Upper lobe of left lung (tissue), 6 donors: ENCODE measurements around the gene NCF4. TPM values are rescaled to one million over a fixed set of nuclear protein-coding genes. Genes with fewer than 3 reads are reported as not detected.

ENCODE experiments used
- ATAC-seq, 2 donors: fragments of 200-7000 bp; cut with Tn5 transposase; one replicate each; pipeline ENCODE4 v1.9.1; 2022; ENCODE audit warnings: mild to moderate bottlenecking in 2 of 2, moderate library complexity in 2 of 2; ENCODE audit not compliant: low FRiP score in 2 of 2
- DNase-seq, 2 donors: peaks; one replicate each; pipeline ENCODE4 v3.0.0-alpha.2; 2019 to 2020
- H3K27ac ChIP-seq, 4 donors: fragments of 200-600 bp; sonication (generic); one replicate each; pipeline ENCODE4 v1.5.1; 2016 to 2019
- H3K27me3 ChIP-seq, 4 donors: fragments of 200-600 bp; sonication (generic); one replicate each; pipeline ENCODE4 v1.5.1; 2017 to 2019
- H3K36me3 ChIP-seq, 4 donors: fragments of 200-600 bp; sonication (generic); one replicate each; pipeline ENCODE4 v1.5.1; 2016 to 2019
- H3K4me1 ChIP-seq, 4 donors: fragments of 200-600 bp; sonication (generic); one replicate each; pipeline ENCODE4 v1.5.1; 2018 to 2019
- H3K4me3 ChIP-seq, 4 donors: fragments of 200-600 bp; sonication (generic); one replicate each; pipeline ENCODE4 v1.5.1; 2017 to 2019; ENCODE audit warnings: mild to moderate bottlenecking in 2 of 4, moderate library complexity in 1 of 4
- H3K9me3 ChIP-seq, 4 donors: fragments of 200-600 bp; sonication (generic); one replicate each; pipeline ENCODE4 v1.5.1; 2018 to 2019
- CTCF ChIP-seq, 6 experiments: fragments of 450-650 bp in 4 of 6; fragments of 200-600 bp in 2 of 6; sonication (generic) in 2 of 6; IDR thresholded peaks; one replicate each; pipeline ENCODE4 v1.5.1; 2016 to 2019; ENCODE audit warnings: antibody characterized with exemption in 6 of 6
- EP300 ChIP-seq, 4 donors: sonication (generic); formaldehyde crosslinking; IDR thresholded peaks; one replicate each; pipeline ENCODE4 v1.5.1; 2017; ENCODE audit warnings: antibody characterized with exemption in 4 of 4, control low read depth in 2 of 4
- POLR2A ChIP-seq, 4 donors: fragments of 450-650 bp; IDR thresholded peaks; one replicate each; pipeline ENCODE4 v1.5.1; 2016 to 2017; ENCODE audit warnings: antibody characterized with exemption in 4 of 4, mild to moderate bottlenecking in 2 of 4
- POLR2AphosphoS5 ChIP-seq, 2 donors: sonication (generic); formaldehyde crosslinking; IDR thresholded peaks; one replicate each; pipeline ENCODE4 v1.5.1; 2017; ENCODE audit warnings: antibody characterized with exemption in 2 of 2
- WGBS, 2 donors: methylation state at CpG; one replicate each; pipeline ENCODE4 v1.1.5; 2017 to 2018; 5-methylcytosine and 5-hydroxymethylcytosine counted together
- total RNA-seq, 6 donors: library from RNA; depleted of rRNA in 4 of 6; stranded (reverse); fragments of >200 nt in 4 of 6; gene quantifications; one replicate each; pipeline versions ENCODE4 v1.1.0 to v1.2.1, GENCODE V29; 2016 to 2021
- donor health status: DM: no; HTN: no; CAD: no; lungs with moderate emphysema.
- donor health status: DM: no; HTN: yes; CAD: no; lungs with severe emphysema.

Gene NCF4
- total RNA-seq, 6 donors from 2014 or later: 28.2 to 72.5 (median 54.3) TPM

GRCh38 chr22:36856792-36857135, 4.0 kb upstream of the NCF4 start:
- no peak overlapping the region for H3K4me3 ChIP-seq
- 69 to 71% methylated on average over 8 of the region's 8 CpGs for WGBS, 2 donors
- H3K27ac ChIP-seq: peak overlapping the region in 1 of 4 donors; percentile 30
- ATAC-seq (no peak), DNase-seq (no peak)
- H3K27me3 ChIP-seq: no peaks in the 10 kb centered on the region
- TF ChIP-seq EP300 (IDR thresholded peaks at IDR 0.05): no peak
- TF ChIP-seq CTCF (IDR thresholded peaks at IDR 0.05): no peak
- no peak for TF ChIP-seq POLR2AphosphoS5 (IDR thresholded peaks at IDR 0.05)
- no peak for TF ChIP-seq POLR2A (IDR thresholded peaks at IDR 0.05)
- H3K36me3 ChIP-seq: no peaks in the 10 kb centered on the region
- peaks cover 6 to 20% (median 15%) of the 10 kb centered on the region in 4 donors for H3K4me1 ChIP-seq
- no peaks in the 10 kb centered on the region for H3K9me3 ChIP-seq

GRCh38 chr22:36858156-36858555, 2.6 kb upstream of the NCF4 start:
- Histone ChIP-seq H3K4me1 (peaks cover 6 to 20% (median 14%) of the 10 kb centered on the region in 4 donors), H3K27me3 (no peaks in the 10 kb centered on the region)
- 65 to 71% methylated on average over 6 to 9 of the region's 9 CpGs for WGBS, 2 donors

GRCh38 chr22:36858966-36859365, 1.8 kb upstream of the NCF4 start:
- TF ChIP-seq CTCF (IDR thresholded peaks at IDR 0.05): no peak
- no peak for TF ChIP-seq POLR2A (IDR thresholded peaks at IDR 0.05)
- no peak for TF ChIP-seq POLR2AphosphoS5 (IDR thresholded peaks at IDR 0.05)
- TF ChIP-seq EP300 (IDR thresholded peaks at IDR 0.05): no peak
- 79 to 80% methylated on average over 2 of the region's 2 CpGs for WGBS, 2 donors
- Histone ChIP-seq H3K36me3 (no peaks in the 10 kb centered on the region), H3K27me3 (no peaks in the 10 kb centered on the region), H3K27ac (peak overlapping the region in 2 of 4 donors; percentile 86 to 87), H3K4me3 (no peak overlapping the region), H3K4me1 (peaks cover 3 to 20% (median 7%) of the 10 kb centered on the region in 4 donors), H3K9me3 (no peaks in the 10 kb centered on the region)
- DNase-seq: no peak
- no peak for ATAC-seq

More at GRCh38 chr22:36858156-36858555, 2.6 kb upstream of the NCF4 start:
- DNase-seq: no peak
- ATAC-seq: no peak
- Histone ChIP-seq H3K9me3 (no peaks in the 10 kb centered on the region), H3K4me3 (no peak overlapping the region), H3K27ac (peak overlapping the region in 2 of 4 donors; percentile 15 to 70), H3K36me3 (no peaks in the 10 kb centered on the region)
- TF ChIP-seq POLR2AphosphoS5 (IDR thresholded peaks at IDR 0.05) (no peak), EP300 (IDR thresholded peaks at IDR 0.05) (no peak), CTCF (IDR thresholded peaks at IDR 0.05) (no peak), POLR2A (IDR thresholded peaks at IDR 0.05) (no peak)

- no peaks in the 10 kb centered on the region for H3K27me3 ChIP-seq
- no peaks in the 10 kb centered on the region for H3K36me3 ChIP-seq
- WGBS, 2 donors: 61 to 70% methylated on average over 6 of the region's 6 CpGs
- no peak for TF ChIP-seq POLR2AphosphoS5 (IDR thresholded peaks at IDR 0.05)
- no peak for TF ChIP-seq EP300 (IDR thresholded peaks at IDR 0.05)
- no peak for TF ChIP-seq CTCF (IDR thresholded peaks at IDR 0.05)
- TF ChIP-seq POLR2A (IDR thresholded peaks at IDR 0.05): no peak
- H3K27ac ChIP-seq: peak overlapping the region; percentile 2 to 91 (median 86)
- H3K4me3 ChIP-seq: no peak overlapping the region
- no peaks in the 10 kb centered on the region for H3K9me3 ChIP-seq
- ATAC-seq (no peak), DNase-seq (no peak)
- peaks cover 3 to 26% (median 10%) of the 10 kb centered on the region in 4 donors for H3K4me1 ChIP-seq
Measured at GRCh38 chr22:36860017-36860416, 789 bp upstream of the NCF4 start.

- Histone ChIP-seq H3K4me1 (peaks cover 3 to 26% (median 10%) of the 10 kb centered on the region in 4 donors), H3K4me3 (no peak overlapping the region), H3K9me3 (no peaks in the 10 kb centered on the region), H3K27ac (peak overlapping the region; percentile 2 to 91 (median 86)), H3K36me3 (no peaks in the 10 kb centered on the region), H3K27me3 (no peaks in the 10 kb centered on the region)
- 95 to 100% methylated on average over 2 of the region's 2 CpGs for WGBS, 2 donors
- ATAC-seq (no peak), DNase-seq (no peak)
- TF ChIP-seq POLR2AphosphoS5 (IDR thresholded peaks at IDR 0.05): no peak
- no peak for TF ChIP-seq EP300 (IDR thresholded peaks at IDR 0.05)
- TF ChIP-seq POLR2A (IDR thresholded peaks at IDR 0.05): no peak
- no peak for TF ChIP-seq CTCF (IDR thresholded peaks at IDR 0.05)
Measured at GRCh38 chr22:36860438-36860820, 377 bp upstream of the NCF4 start.
